ENCODE measurements around the gene ARRDC4.

GRCh38 chr15:97992823-97993222 is 32.3 kb downstream of the ARRDC4 start:
- TF ChIP-seq CTCF (IDR thresholded peaks at IDR 0.05; ENCODE audit: low read length) (no peak), EZH2 (IDR thresholded peaks at IDR 0.05; ENCODE audit: borderline replicate concordance, low read length) (no peak)
